Epithelial cell of esophagus (primary cell): ENCODE data around the gene RNF150.

Experiments
- DNase-seq: peaks from one replicate; pipeline ENCODE4 v3.0.0; 2010; ENCODE audit warnings: low read depth
- H3K4me3 ChIP-seq: 2 replicates; pipeline ENCODE4 v1.5.1; 2011; ENCODE audit warnings: mild to moderate bottlenecking, low read length, control low read depth
- TF ChIP-seq, protein P1 (sequence below): IDR thresholded peaks from 2 replicates; pipeline ENCODE4 v1.5.1; 2011; ENCODE audit warnings: low read depth, mild to moderate bottlenecking, low read length, control low read depth, inconsistent platforms; ENCODE audit not compliant: insufficient read depth; ENCODE audit errors: missing control alignments

The RNF150 gene

DNA sequence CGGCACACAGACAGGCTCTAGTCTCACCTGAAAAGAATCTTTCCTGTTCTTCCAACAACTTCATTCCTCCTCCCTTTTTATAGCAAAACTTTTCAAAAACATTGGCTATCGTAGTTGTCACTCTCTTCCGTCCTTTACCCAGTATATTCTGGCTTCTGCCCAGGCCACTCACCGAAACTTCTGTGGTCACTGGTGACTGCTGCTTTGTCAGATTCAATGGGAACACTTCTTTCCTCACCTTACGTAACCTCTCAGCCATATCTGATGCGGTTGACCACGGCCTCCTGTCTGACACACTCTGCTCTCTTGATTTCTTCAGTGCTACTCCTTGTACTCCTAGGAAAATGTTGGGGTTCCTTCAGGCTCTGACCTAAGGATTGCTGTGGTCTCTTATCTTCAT is 9.2 kb upstream of the RNF150 start:
- no peak for DNase-seq
- TF ChIP-seq, protein P1, sequence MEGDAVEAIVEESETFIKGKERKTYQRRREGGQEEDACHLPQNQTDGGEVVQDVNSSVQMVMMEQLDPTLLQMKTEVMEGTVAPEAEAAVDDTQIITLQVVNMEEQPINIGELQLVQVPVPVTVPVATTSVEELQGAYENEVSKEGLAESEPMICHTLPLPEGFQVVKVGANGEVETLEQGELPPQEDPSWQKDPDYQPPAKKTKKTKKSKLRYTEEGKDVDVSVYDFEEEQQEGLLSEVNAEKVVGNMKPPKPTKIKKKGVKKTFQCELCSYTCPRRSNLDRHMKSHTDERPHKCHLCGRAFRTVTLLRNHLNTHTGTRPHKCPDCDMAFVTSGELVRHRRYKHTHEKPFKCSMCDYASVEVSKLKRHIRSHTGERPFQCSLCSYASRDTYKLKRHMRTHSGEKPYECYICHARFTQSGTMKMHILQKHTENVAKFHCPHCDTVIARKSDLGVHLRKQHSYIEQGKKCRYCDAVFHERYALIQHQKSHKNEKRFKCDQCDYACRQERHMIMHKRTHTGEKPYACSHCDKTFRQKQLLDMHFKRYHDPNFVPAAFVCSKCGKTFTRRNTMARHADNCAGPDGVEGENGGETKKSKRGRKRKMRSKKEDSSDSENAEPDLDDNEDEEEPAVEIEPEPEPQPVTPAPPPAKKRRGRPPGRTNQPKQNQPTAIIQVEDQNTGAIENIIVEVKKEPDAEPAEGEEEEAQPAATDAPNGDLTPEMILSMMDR: no peak
- no peak overlapping the region for H3K4me3 ChIP-seq

DNA sequence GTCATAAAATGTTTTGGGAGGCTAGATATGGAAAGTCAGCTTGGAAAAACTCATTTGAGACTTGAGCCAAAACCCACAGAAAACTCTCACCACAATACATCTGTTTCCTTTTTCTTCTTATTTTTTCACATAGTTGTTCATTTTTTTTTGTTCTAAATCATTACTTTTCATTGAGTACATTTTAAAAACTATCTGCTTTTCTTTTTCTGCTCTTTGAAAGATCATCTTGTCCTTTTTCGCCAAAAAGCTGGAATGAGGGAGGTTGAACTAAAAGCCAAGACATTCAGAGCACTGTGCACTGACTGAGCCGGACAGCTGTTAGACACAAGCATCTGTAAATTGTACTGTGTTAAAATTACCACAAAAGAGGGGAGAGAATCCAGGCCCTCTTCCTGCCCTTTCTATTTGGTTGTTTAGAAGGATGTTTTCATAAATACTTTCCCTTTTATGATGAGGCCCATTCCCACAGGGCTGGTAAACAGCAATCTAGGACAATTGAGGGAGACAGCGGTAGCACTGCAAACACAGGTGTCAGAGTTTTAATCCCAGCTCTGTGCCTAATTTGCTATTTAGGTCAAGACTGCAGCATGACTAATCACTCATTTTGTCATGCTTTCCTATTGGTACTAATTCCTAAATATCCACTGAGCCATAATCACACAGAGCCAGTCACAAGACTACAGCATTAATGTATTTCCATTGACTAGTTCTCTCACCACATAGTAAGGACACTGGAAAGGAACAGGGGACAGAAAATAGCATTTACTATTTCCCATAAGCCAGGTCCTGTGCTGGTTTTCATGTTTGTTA is 7.3 kb upstream of the RNF150 start:
- H3K4me3 ChIP-seq: no peak overlapping the region
- DNase-seq: no peak
- TF ChIP-seq, protein P1: no peak

DNA sequence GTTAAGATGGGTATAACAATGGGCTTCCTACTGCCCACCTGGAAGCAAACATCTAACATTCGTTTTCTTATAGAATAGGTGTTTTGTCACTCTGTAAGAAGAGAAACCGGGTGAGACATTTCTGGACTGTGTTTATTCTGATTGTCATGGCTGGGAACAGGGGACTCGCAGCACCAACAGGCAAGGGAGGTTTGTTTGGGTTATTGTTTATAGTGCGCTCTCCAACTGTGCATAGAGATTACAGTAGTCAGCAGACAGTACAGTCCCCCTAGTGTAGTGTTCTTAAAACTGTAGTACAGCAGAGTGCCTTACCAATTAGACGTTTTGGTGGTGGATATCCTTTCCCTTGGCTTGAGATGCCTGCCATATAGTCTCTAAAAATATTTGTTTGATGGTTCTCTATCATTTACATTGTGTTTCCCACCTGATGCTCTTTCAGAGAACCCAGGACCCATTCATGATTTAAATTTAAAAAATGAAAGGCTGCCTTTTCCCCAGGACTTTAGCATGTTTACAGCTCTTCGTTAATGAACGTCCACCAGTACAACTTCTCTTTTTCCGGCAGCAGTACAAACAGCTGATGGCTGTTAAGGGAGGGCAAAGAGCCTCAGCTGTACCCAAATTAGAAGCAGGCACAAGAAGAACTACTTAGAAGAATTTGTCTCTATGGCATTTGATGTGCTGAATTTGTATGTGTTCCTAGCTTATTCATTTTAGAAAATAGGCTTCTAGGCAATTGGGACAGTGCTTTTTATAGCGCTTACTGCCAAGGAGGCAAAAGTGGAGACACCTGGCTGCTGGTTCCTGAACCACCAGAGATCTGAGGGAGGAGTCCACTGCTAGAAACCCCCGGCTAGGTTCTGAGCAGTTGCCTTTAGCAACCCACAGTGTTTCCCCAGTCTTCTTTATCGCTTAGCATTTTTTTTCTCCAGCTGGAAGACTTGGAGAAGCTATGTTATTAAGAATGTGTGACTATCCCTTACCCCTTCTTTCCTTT is 1.0 kb upstream of the RNF150 start:
- TF ChIP-seq, protein P1: peak; percentile 3
- no peak overlapping the region for H3K4me3 ChIP-seq

DNA sequence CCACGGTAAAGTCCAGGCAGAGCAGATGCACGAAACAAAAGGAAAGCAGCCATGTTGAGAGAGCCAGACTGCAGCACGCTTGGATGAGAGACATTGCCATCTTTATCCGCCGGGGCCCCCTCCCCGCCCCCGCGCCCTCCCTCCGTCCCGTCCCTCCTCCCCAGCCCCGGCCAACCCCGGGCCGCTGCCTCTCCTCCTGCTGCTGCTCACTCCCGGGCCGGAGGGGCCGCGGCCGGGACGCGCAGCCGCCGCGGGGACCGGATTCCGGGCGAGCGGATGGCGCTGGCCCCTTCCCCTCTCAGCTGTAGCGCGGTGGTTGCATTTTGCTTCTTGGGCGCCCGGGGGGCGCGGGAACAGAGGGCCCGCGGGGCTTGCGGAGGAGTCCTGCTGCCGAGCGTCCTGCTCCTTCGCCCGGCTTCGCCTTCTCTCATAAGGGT is 542 bp downstream of the RNF150 start:
- TF ChIP-seq, protein P1: no peak
- no peak for DNase-seq
- peak overlapping the region; percentile 48 for H3K4me3 ChIP-seq

More for the DNA sequence above, 1.0 kb upstream of the RNF150 start:
- no peak for DNase-seq

DNA sequence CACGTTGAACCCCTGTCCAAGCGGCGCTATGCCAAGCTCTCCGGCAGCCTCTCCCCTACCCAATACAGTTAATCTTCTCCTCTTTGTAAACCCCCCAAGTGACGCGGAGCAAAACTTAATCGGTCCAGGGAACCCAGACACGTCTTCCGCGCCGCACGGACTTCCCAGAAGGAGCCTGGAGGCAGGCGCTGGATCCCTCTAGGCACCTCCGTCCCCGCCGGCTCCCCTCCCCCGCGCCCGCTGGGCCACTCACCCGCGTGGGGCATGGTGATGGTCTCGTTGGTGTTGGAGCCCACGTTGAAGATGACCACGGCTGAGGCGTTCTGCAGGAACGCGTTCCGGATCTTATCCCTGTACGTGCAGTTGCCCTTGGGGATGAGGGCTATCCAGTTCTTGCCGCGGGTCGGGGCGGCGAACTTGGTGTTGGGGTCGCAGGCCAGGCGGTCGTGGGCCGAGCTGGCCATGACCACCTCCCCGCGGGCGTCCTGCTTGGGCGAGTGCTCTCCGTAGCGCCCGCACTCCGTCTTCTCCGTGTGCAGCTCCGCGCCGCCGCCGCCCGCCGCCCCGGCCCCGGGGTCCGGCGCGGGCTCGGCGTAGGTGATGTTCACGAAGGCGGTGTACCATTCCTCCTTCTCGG is 1.1 kb downstream of the RNF150 start:
- H3K4me3 ChIP-seq: peak overlapping the region; percentile 48
- no peak for DNase-seq
- TF ChIP-seq, protein P1: no peak

DNA sequence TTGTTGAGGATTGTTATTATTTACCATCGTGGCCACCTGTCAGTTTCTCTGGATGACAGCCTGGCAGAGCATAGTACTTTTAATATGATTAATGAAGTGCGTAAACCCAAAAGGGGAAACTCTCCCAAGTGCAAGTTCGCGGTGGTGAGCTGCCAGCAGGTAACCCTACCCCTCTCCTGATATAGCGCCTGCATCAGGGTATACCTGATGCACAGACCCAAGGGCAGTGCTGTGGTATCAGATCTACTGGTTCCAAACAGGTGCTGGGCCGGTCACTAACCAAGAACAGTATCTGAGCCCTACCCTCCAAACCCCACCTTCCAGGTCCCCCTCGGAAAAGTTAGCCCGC is 1.6 kb downstream of the RNF150 start:
- no peak for DNase-seq
- peak overlapping the region; percentile 48 for H3K4me3 ChIP-seq
- TF ChIP-seq, protein P1: no peak
